GM12864 (cell line): ENCODE measurements around the gene PPP2R2D.
A peak's percentile ranks its signal among the peaks of the same experiment; 100 is the strongest.

Experiments
- DNase-seq: peaks from one replicate; pipeline ENCODE4 v3.0.0-alpha.2; 2011; ENCODE audit warnings: low read depth
- H3K4me3 ChIP-seq: 2 replicates; pipeline ENCODE4 v1.5.1; 2011; ENCODE audit warnings: mild to moderate bottlenecking, low read depth, low read length, control low read depth
- CTCF ChIP-seq: IDR thresholded peaks from 2 replicates; pipeline ENCODE4 v1.5.1; 2011; ENCODE audit warnings: low read depth, mild to moderate bottlenecking, moderate library complexity, low read length, control low read depth, inconsistent platforms; ENCODE audit errors: missing control alignments

Gene PPP2R2D

GRCh38 chr10:131900350-131901152 lies at the start of gene PPP2R2D:
PPP2R2D (plus strand) TSS chr10:131901008; CDS start chr10:131901149, 141 bp downstream.
- no peak for TF ChIP-seq CTCF
- DNase-seq: peak; percentile 71
- H3K4me3 ChIP-seq: peak within 1 kb of the TSS; percentile 90

- no peak for TF ChIP-seq CTCF
- no peak for DNase-seq
- no peak overlapping the region for H3K4me3 ChIP-seq
Observed at GRCh38 chr10:131851346-131851745, 49.5 kb upstream of the PPP2R2D start.

DNA sequence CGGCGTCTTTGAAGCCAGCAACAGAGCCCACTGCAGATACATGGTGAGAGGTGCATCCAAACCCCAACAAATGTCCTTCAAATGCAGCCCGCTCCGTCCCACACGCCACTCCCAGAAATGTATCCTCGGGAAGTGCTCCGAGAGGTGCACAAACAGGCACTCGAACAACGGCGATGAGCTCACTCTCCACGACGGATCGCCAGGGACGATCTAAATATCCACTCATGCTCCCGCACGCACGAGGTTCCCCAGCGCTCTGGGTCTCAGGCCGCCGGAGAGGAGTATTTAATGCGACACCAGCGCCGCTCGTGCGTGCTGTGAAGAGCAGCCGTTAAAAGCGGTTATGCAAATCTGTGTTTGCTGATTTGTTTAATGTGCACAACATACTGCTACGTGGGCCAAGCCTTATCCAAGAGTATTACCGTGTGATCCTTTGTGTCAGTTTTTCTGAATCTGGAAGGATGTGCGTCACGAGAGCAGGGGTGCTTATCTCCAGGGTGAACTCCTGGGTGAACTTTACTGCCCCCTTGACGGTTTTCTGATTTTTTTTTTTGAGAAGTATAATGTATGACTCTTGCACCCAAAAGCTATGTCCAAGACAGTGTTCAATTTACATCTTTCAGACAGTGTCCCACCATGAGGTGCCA lies 48.5 kb upstream of the PPP2R2D start:
- TF ChIP-seq CTCF: no peak
- no peak for DNase-seq
- H3K4me3 ChIP-seq: no peak overlapping the region

- DNase-seq: no peak
- no peak overlapping the region for H3K4me3 ChIP-seq
- TF ChIP-seq CTCF: no peak
Observed at GRCh38 chr10:131852823-131853609, 47.8 kb upstream of the PPP2R2D start.

- TF ChIP-seq CTCF: no peak
- no peak for DNase-seq
- H3K4me3 ChIP-seq: no peak overlapping the region
Observed at GRCh38 chr10:131853610-131853964, 47.2 kb upstream of the PPP2R2D start.

DNA sequence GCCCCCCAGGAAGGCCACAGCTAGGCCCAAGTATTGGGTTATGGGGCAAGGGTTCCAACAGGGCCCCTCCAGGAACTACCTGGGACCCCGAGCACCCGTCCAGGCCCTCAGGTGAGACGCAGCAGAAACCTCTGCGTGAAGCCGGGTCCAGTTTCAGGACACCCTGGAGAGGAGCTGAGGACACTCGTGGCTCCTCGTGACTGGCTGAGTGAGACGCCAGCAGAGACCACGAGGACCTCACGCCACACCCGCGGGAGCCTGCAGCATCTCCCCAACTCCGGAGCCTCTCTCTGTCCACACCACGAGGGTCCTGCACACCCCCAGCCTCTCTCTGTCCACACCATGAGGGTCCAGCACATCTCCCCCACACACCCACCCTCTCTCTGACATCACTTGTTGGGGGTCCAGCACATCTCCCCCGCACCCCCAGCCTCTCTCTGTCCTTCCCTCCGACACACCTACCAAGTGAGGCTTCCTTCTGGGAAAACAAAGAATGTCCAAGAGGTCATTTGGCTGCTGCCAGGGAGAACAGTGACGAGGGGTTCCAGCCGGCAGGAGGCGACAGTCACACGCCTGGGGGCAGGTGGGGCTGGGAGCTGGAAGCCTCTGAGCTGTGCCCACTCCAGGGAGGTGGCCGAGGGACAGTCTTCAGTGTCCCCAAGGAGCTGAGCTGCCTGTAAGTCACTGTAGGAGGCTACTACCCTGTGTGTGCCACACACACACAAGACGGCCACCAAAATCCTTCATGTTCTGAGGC lies 46.1 kb upstream of the PPP2R2D start:
- no peak for DNase-seq
- no peak overlapping the region for H3K4me3 ChIP-seq
- peak; percentile 6 for TF ChIP-seq CTCF
